ENCODE data around the gene DMPK. TPM values are rescaled to one million over a fixed set of nuclear protein-coding genes. Genes with fewer than 3 reads are reported as not detected.
"Not testable (repeated sequence)": the region's sequence is repeated elsewhere in the genome, so short reads cannot be mapped to it uniquely, and the experiment has no call there.

Gene DMPK
- total RNA-seq, 2 donors from 2014 or later = 31.7 to 42.4 TPM

- not testable (repeated sequence) for ATAC-seq (replicated peaks in 1 of 2)
These were observed 53.6 kb downstream of the DMPK start for GRCh38 chr19:45728683-45729082.

GRCh38 chr19:45720065-45720464 is 62.2 kb downstream of the DMPK start:
- peaks cover 4 to 18% of the 10 kb centered on the region in 2 donors for H3K36me3 Mint-ChIP-seq (ENCODE audit: insufficient read depth in 2 of 2)
- not testable (repeated sequence) for DNase-seq; H3K9me3 Mint-ChIP-seq; H3K27me3 Mint-ChIP-seq (ENCODE audit: low read depth); ATAC-seq (replicated peaks in 1 of 2); H3K4me3 Mint-ChIP-seq
- peaks cover 41% of the 10 kb centered on the region for H3K4me1 Mint-ChIP-seq (ENCODE audit: low read depth)
- H3K27ac Mint-ChIP-seq = peak overlapping the region; percentile 72

More at GRCh38 chr19:45728683-45729082, 53.6 kb downstream of the DMPK start:
- H3K36me3 Mint-ChIP-seq (ENCODE audit: insufficient read depth in 2 of 2); DNase-seq; H3K9me3 Mint-ChIP-seq; H3K27me3 Mint-ChIP-seq (ENCODE audit: low read depth): not testable (repeated sequence)
- peaks cover 42% of the 10 kb centered on the region for H3K4me1 Mint-ChIP-seq (ENCODE audit: low read depth)
- H3K4me3 Mint-ChIP-seq = peak overlapping the region in 1 of 2 donors; percentile 62
- H3K27ac Mint-ChIP-seq = peak overlapping the region; percentile 40

Other genes with a start within 250 kb of the DMPK start
- 10 to 100 TPM; 10.3 to 12.6 TPM for gene OPA3, start 197.7 kb downstream of the DMPK start, total RNA-seq
- gene GPR4, start 180.3 kb downstream of the DMPK start, total RNA-seq = under 1 TPM in 1 of 2 donors, not detected in 1; 0.07 TPM
- gene EML2, start 143.1 kb downstream of the DMPK start, total RNA-seq = 100 to 1,000 TPM; 149 to 190 TPM
- gene GIPR, start 114.3 kb downstream of the DMPK start, total RNA-seq = 10 to 100 TPM in 1 of 2 donors, 1 to 10 TPM in 1; 5.9 to 11.0 TPM
- gene SNRPD2, start 90.5 kb downstream of the DMPK start, total RNA-seq = 100 to 1,000 TPM; 449 to 481 TPM
- 10 to 100 TPM; 20.8 to 29.8 TPM for gene QPCTL, start 89.8 kb downstream of the DMPK start, total RNA-seq
- 10 to 100 TPM; 38.4 to 46.5 TPM for gene FBXO46, start 51.6 kb downstream of the DMPK start, total RNA-seq
- under 1 TPM; 0.09 to 0.19 TPM for gene MEIOSIN, start 49.1 kb downstream of the DMPK start, total RNA-seq
- 1 to 10 TPM; 3.7 to 5.2 TPM for gene SIX5, start 13.2 kb downstream of the DMPK start, total RNA-seq
- gene DMWD, start 10.4 kb upstream of the DMPK start, total RNA-seq = 10 to 100 TPM; 36.7 to 54.1 TPM
- under 1 TPM; 0.43 to 0.60 TPM for gene RSPH6A, start 32.8 kb upstream of the DMPK start, total RNA-seq
- 100 to 1,000 TPM in 1 of 2 donors, 10 to 100 TPM in 1; 95.5 to 112 TPM for gene SYMPK, start 80.7 kb upstream of the DMPK start, total RNA-seq
- 1 to 10 TPM in 1 of 2 donors, under 1 TPM in 1; 0.88 to 1.6 TPM for gene FOXA3, start 81.8 kb upstream of the DMPK start, total RNA-seq
- 10 to 100 TPM; 16.3 to 19.9 TPM for gene IRF2BP1, start 103.7 kb upstream of the DMPK start, total RNA-seq
- gene MYPOP, start 120.1 kb upstream of the DMPK start, total RNA-seq = 10 to 100 TPM in 1 of 2 donors, 1 to 10 TPM in 1; 9.2 to 10.9 TPM
- gene NANOS2, start 132.3 kb upstream of the DMPK start, total RNA-seq = not detected
- under 1 TPM; 0.38 to 0.58 TPM for gene NOVA2, start 191.4 kb upstream of the DMPK start, total RNA-seq
- 10 to 100 TPM; 21.8 to 22.0 TPM for gene CCDC61, start 213.0 kb upstream of the DMPK start, total RNA-seq
- not detected for gene PGLYRP1, start 240.6 kb upstream of the DMPK start, total RNA-seq

All from activated T-cell treated with anti-CD3 and anti-CD28 coated beads, Interleukin-2, amount 50 U/mL, for 72 hours (primary cell).